HepG2 (cell line): ENCODE measurements around the gene OR1F1. TPM values are rescaled to one million over a fixed set of nuclear protein-coding genes. Genes with fewer than 3 reads are reported as not detected.

Experiments
- CBFB ChIP-seq: sonication (generic); formaldehyde crosslinking; IDR thresholded peaks from 2 replicates; pipeline ENCODE4 v1.4.0; 2020; ENCODE audit warnings: missing genetic modification reagents
- DNMT1 ChIP-seq: sonication (generic); formaldehyde crosslinking; IDR thresholded peaks from 2 replicates; pipeline ENCODE4 v1.5.1; 2020; ENCODE audit warnings: mild to moderate bottlenecking, missing genetic modification reagents
- HMG20A ChIP-seq: IDR thresholded peaks from 2 replicates; pipeline ENCODE4 v1.6.1; 2016; ENCODE audit warnings: borderline replicate concordance
- KAT2B ChIP-seq: fragments of 150-350 bp; IDR thresholded peaks from 2 replicates; pipeline ENCODE4 v1.6.1; 2014; ENCODE audit warnings: low read depth, low read length, borderline replicate concordance
- MXI1 ChIP-seq: IDR thresholded peaks from 3 replicates; pipeline ENCODE4 v1.6.1; 2012; ENCODE audit warnings: low read depth, low read length, inconsistent platforms, borderline replicate concordance
- ONECUT2 ChIP-seq: sonication (generic); formaldehyde crosslinking; IDR thresholded peaks from 2 replicates; pipeline ENCODE4 v1.4.0; 2020; ENCODE audit warnings: missing genetic modification reagents
- REL ChIP-seq: sonication (generic); formaldehyde crosslinking; conservative IDR thresholded peaks from 2 replicates; pipeline ENCODE4 v1.8.0; 2022; ENCODE audit warnings: mild to moderate bottlenecking, missing genetic modification reagents, moderate library complexity
- SP1 ChIP-seq, 2 experiments: fragments of 450-650 bp in 1 of 2; sonication (generic) in 1 of 2; formaldehyde crosslinking in 1 of 2; IDR thresholded peaks; 2 replicates each; pipeline versions ENCODE4 v1.4.0 to v1.6.1; 2016 to 2020; ENCODE audit warnings: missing genetic modification reagents in 1 of 2
- SRSF1 ChIP-seq: fragments of 200-400 bp; formaldehyde crosslinking; optimal IDR thresholded peaks from 2 replicates; pipeline ENCODE3; 2017; ENCODE audit warnings: mild to moderate bottlenecking, low read depth, low read length, moderate library complexity
- SRSF9 ChIP-seq: fragments of 200-400 bp; formaldehyde crosslinking; IDR thresholded peaks from 2 replicates; pipeline ENCODE4 v1.6.1; 2018; ENCODE audit warnings: borderline replicate concordance, mild to moderate bottlenecking, low read depth, low read length; ENCODE audit not compliant: insufficient read depth, poor library complexity, severe bottlenecking
- ZNF225 ChIP-seq: sonication (generic); formaldehyde crosslinking; IDR thresholded peaks from 2 replicates; pipeline ENCODE4 v1.4.0; 2020; ENCODE audit warnings: mild to moderate bottlenecking, missing genetic modification reagents
- ZNF547 ChIP-seq: sonication (generic); formaldehyde crosslinking; IDR thresholded peaks from 2 replicates; pipeline ENCODE4 v1.5.1; 2020; ENCODE audit warnings: mild to moderate bottlenecking, missing genetic modification reagents
- polyA plus RNA-seq, 8 experiments: library from polyadenylated mRNA; depleted of rRNA in 3 of 8; stranded (reverse) in 7 of 8; unstranded in 1 of 8; fragments of >200 nt; fragmentation: Illumina TruSeq in 4 of 8; extraction: Trizol in 4 of 8; gene quantifications; 2 replicates each; pipeline versions ENCODE4 v1.2.1 to v1.2.3, GENCODE V29; 2011 to 2016; ENCODE audit warnings: low read depth in 4 of 8, missing spikeins in 1 of 8, mixed read lengths in 1 of 8; ENCODE audit not compliant: insufficient read depth in 1 of 8
- total RNA-seq, 5 experiments: library from RNA; depleted of rRNA; stranded (reverse); fragments of >200 nt; fragmentation: Illumina TruSeq; extraction: Trizol; gene quantifications; 2 replicates each; pipeline ENCODE4 v1.2.3, GENCODE V29; 2016; ENCODE audit warnings: low read depth in 1 of 5
- TF ChIP-seq, protein P1 (sequence below): sonication (generic); formaldehyde crosslinking; IDR thresholded peaks from 2 replicates; pipeline ENCODE4 v1.4.0; 2020; ENCODE audit warnings: mild to moderate bottlenecking, missing genetic modification reagents
- TF ChIP-seq, protein P2 (sequence below): sonication (generic); formaldehyde crosslinking; IDR thresholded peaks from 2 replicates; pipeline ENCODE4 v1.5.1; 2020; ENCODE audit warnings: mild to moderate bottlenecking, missing genetic modification reagents, moderate library complexity
- TF ChIP-seq, protein P3 (sequence below): sonication (generic); formaldehyde crosslinking; IDR thresholded peaks from 2 replicates; pipeline ENCODE4 v1.4.0; 2020; ENCODE audit warnings: mild to moderate bottlenecking, missing genetic modification reagents
- TF ChIP-seq, protein P4 (sequence below): IDR thresholded peaks from 2 replicates; pipeline ENCODE4 v1.6.1; 2016
- TF ChIP-seq, protein P5 (sequence below): sonication (generic); formaldehyde crosslinking; IDR thresholded peaks from 2 replicates; pipeline ENCODE4 v1.4.0; 2020; ENCODE audit warnings: mild to moderate bottlenecking, missing genetic modification reagents

OR1F1 gene
- total and polyA plus RNA-seq, 2 of the 13 experiments (the other 11 are each of a cell fraction or from before 2014, with no cell fraction given) = 0.90 TPM; not detected in 1

DNA sequence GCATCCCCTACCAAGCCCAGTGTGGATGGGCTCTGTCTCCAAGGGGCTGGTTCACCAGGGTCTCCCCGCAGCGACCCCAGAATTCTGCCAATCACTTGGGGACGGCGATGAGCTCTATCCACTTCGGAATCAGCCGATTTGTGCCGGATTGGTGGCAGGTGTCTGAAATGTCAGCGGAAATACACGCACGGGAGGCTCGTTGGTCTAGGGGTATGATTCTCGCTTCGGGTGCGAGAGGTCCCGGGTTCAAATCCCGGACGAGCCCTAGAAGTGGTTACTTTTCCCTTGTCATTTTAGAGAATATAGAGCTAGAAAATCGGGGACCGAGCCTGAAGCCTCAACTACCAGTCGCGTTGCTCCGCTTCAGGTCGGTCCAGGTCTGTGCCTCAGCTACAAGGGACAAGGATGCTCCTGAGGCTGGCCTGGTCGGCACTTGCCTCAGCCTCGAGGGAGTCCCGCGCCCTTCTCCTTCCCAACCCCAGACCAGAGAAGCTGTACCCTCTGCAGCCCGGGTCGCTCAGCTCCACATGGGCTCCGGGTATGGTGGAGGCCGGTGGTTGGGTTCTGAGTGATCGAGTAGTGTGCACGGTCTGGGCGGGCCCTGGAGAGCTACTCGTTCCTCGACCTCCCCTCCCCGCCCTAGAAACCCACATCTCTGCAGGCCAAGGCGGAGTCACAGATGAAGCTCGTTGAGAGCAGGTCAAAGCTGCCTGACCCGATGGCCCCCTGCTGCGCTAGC is 16.0 kb upstream of the OR1F1 start (continued):
- TF ChIP-seq, protein P1, sequence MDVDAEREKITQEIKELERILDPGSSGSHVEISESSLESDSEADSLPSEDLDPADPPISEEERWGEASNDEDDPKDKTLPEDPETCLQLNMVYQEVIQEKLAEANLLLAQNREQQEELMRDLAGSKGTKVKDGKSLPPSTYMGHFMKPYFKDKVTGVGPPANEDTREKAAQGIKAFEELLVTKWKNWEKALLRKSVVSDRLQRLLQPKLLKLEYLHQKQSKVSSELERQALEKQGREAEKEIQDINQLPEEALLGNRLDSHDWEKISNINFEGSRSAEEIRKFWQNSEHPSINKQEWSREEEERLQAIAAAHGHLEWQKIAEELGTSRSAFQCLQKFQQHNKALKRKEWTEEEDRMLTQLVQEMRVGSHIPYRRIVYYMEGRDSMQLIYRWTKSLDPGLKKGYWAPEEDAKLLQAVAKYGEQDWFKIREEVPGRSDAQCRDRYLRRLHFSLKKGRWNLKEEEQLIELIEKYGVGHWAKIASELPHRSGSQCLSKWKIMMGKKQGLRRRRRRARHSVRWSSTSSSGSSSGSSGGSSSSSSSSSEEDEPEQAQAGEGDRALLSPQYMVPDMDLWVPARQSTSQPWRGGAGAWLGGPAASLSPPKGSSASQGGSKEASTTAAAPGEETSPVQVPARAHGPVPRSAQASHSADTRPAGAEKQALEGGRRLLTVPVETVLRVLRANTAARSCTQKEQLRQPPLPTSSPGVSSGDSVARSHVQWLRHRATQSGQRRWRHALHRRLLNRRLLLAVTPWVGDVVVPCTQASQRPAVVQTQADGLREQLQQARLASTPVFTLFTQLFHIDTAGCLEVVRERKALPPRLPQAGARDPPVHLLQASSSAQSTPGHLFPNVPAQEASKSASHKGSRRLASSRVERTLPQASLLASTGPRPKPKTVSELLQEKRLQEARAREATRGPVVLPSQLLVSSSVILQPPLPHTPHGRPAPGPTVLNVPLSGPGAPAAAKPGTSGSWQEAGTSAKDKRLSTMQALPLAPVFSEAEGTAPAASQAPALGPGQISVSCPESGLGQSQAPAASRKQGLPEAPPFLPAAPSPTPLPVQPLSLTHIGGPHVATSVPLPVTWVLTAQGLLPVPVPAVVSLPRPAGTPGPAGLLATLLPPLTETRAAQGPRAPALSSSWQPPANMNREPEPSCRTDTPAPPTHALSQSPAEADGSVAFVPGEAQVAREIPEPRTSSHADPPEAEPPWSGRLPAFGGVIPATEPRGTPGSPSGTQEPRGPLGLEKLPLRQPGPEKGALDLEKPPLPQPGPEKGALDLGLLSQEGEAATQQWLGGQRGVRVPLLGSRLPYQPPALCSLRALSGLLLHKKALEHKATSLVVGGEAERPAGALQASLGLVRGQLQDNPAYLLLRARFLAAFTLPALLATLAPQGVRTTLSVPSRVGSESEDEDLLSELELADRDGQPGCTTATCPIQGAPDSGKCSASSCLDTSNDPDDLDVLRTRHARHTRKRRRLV (CRISPR knock-in tag) = no peak
- no peak for TF ChIP-seq ONECUT2 (CRISPR knock-in tag)
- no peak for TF ChIP-seq SRSF9
- 0 out of 2 replicates have a peak, but pooled peaks have one; percentile 72 for TF ChIP-seq DNMT1 (CRISPR knock-in tag)
- TF ChIP-seq ZNF225 (CRISPR knock-in tag) = no peak
- TF ChIP-seq, protein P2, sequence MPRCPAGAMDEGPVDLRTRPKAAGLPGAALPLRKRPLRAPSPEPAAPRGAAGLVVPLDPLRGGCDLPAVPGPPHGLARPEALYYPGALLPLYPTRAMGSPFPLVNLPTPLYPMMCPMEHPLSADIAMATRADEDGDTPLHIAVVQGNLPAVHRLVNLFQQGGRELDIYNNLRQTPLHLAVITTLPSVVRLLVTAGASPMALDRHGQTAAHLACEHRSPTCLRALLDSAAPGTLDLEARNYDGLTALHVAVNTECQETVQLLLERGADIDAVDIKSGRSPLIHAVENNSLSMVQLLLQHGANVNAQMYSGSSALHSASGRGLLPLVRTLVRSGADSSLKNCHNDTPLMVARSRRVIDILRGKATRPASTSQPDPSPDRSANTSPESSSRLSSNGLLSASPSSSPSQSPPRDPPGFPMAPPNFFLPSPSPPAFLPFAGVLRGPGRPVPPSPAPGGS = no peak
- TF ChIP-seq SRSF1 = no peak
- TF ChIP-seq CBFB (CRISPR knock-in tag) = no peak
- TF ChIP-seq MXI1 = 0 out of 3 replicates have a peak, but pooled peaks have one; percentile 12
- TF ChIP-seq, protein P3, sequence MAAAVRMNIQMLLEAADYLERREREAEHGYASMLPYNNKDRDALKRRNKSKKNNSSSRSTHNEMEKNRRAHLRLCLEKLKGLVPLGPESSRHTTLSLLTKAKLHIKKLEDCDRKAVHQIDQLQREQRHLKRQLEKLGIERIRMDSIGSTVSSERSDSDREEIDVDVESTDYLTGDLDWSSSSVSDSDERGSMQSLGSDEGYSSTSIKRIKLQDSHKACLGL = no peak
- TF ChIP-seq, protein P4, sequence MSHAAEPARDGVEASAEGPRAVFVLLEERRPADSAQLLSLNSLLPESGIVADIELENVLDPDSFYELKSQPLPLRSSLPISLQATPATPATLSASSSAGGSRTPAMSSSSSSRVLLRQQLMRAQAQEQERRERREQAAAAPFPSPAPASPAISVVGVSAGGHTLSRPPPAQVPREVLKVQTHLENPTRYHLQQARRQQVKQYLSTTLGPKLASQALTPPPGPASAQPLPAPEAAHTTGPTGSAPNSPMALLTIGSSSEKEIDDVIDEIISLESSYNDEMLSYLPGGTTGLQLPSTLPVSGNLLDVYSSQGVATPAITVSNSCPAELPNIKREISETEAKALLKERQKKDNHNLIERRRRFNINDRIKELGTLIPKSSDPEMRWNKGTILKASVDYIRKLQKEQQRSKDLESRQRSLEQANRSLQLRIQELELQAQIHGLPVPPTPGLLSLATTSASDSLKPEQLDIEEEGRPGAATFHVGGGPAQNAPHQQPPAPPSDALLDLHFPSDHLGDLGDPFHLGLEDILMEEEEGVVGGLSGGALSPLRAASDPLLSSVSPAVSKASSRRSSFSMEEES (CRISPR knock-in tag) = no peak
- no peak for TF ChIP-seq HMG20A (CRISPR knock-in tag)
- 0 out of 2 replicates have a peak, but pooled peaks have one; percentile 36 for TF ChIP-seq ZNF547
- TF ChIP-seq, protein P5, sequence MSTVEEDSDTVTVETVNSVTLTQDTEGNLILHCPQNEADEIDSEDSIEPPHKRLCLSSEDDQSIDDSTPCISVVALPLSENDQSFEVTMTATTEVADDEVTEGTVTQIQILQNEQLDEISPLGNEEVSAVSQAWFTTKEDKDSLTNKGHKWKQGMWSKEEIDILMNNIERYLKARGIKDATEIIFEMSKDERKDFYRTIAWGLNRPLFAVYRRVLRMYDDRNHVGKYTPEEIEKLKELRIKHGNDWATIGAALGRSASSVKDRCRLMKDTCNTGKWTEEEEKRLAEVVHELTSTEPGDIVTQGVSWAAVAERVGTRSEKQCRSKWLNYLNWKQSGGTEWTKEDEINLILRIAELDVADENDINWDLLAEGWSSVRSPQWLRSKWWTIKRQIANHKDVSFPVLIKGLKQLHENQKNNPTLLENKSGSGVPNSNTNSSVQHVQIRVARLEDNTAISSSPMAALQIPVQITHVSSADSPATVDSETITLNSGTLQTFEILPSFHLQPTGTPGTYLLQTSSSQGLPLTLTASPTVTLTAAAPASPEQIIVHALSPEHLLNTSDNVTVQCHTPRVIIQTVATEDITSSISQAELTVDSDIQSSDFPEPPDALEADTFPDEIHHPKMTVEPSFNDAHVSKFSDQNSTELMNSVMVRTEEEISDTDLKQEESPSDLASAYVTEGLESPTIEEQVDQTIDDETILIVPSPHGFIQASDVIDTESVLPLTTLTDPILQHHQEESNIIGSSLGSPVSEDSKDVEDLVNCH (CRISPR knock-in tag) = no peak
- no peak for TF ChIP-seq REL (CRISPR knock-in tag)
- no peak for TF ChIP-seq SP1 (IDR thresholded peaks at IDR 0.05)
- no peak for TF ChIP-seq SP1 (CRISPR knock-in tag; IDR thresholded peaks at IDR 0.05)
- no peak for TF ChIP-seq KAT2B
